Measurements from ENCODE around the gene RNF26.

Gene RNF26

DNA sequence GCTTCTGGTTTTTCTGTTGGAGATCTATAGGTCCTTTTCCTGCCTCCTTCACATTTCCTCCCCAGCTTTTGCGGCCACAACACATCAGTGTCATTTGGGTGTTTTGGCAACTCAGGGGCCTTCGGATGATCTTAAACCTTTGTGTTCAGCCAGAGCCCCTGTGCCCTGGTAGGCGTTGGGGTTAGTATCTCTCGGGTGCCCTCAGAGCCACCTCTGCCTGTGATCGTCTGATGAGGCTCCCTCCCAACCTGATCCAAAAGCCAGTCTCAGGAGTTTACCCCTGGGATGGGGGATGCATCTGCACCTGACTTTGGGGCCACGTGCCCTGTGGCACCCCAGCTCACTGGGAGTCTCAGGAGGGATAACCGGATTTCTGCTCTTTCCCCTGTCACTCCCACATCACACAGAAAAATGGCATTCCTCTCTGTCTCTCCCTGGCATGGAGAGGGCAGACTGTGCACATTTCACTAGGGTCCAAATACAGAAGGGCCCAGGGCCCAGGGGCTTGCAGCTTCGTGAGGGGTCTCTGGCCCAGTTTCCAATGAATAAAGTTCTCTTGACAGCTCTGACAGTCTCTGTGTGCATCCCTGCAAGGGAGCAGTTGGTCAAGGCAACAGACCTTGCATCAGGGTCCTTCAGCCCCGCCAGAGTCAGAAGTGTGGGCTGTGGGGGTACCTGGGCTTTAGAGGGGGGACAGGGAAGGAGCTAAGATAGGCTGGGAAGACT, 2.6 kb downstream of the RNF26 start:
- no peak for DNase-seq

GRCh38 chr11:119337581-119338317, 3.4 kb downstream of the RNF26 start:
- no peak for DNase-seq

GRCh38 chr11:119338318-119338890, 4.1 kb downstream of the RNF26 start:
- peak; percentile 75 to 84 (median 79) for DNase-seq

GRCh38 chr11:119338965-119339588, 4.8 kb downstream of the RNF26 start:
- no peak for DNase-seq

- peak; percentile 61 to 88 (median 70) for DNase-seq
Observed at GRCh38 chr11:119339589-119340334, 5.4 kb downstream of the RNF26 start.

- DNase-seq: no peak
Observed at GRCh38 chr11:119340335-119341221, 6.3 kb downstream of the RNF26 start, which contains the start of gene C1QTNF5. Gene C1QTNF5, minus strand, starts transcription at chr11:119340883. Its CDS starts 486 bp downstream, at chr11:119340397.

- DNase-seq: peak in 1 of 3 donors; percentile 38
Observed at GRCh38 chr11:119341222-119342022, 7.1 kb downstream of the RNF26 start.

DNA sequence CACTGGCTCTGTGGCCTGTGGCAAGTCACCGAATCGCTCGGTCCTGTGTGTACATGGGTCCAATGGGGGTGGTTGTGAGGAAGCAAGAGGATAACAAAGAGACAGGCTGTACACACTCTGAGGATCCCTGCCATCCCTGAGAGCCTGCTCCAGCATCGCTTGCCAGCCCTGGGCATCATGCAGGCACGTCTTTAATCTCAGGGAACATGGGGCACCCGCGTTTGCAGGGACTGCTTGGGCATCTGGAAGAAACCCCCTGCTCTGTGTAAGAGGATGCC, 7.6 kb downstream of the RNF26 start:
- DNase-seq: no peak

DNA sequence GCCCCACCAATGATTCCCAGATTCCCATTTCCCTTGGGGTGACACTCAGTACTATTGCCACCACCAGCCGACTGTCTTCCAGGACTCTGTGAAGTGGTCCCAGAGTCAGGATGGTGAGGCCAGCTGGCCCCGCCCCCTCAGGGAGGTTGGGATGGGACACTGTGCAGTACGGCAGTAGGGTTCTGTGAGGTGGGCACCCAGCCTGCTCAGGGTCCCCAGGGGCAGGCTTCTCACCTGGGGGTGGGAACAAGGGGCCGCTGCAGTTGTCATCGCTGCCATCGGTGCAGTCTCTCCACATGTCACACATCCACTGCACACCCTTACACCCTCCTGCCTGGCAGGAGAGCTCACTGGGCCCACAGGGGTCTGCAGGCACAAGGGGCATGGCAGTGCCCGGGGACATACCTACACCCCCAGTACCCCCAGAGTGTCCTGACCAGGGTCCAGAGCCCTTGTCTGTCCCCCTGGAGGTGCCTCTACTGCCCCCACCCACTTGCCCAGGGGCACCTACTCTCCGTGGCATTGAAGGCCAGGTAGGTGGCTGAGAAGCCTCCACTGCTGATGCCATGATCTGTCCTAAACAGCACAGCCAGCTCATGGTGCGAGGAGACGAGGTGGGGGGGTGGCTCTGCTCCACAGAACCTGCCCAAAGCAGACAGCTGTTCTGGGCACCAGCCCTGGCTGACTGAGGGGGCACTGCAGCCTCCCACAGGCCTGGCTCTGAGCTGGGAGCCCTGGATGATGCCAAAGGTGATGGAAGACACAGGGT, 8.2 kb downstream of the RNF26 start:
- DNase-seq: no peak

DNA sequence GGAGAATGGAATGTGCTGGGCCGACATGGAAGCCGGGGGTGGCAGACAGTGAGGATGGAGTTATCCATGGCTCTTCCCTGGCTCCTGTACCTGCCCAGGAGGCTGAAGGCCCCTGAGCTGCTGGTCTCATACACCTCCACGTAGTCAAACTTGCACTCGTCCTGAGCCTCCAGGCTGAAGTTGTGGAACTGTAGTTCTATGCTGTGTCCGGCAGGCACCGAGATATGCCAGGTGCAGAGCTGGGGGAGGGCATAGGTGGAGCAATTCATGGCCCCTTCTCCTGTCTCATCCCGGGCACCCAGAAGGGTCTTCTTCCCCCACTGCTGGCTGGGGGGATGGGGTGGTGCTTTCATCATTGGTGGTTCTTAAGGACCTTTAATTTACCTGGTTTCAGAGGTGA, 9.4 kb downstream of the RNF26 start:
- no peak for DNase-seq

DNA sequence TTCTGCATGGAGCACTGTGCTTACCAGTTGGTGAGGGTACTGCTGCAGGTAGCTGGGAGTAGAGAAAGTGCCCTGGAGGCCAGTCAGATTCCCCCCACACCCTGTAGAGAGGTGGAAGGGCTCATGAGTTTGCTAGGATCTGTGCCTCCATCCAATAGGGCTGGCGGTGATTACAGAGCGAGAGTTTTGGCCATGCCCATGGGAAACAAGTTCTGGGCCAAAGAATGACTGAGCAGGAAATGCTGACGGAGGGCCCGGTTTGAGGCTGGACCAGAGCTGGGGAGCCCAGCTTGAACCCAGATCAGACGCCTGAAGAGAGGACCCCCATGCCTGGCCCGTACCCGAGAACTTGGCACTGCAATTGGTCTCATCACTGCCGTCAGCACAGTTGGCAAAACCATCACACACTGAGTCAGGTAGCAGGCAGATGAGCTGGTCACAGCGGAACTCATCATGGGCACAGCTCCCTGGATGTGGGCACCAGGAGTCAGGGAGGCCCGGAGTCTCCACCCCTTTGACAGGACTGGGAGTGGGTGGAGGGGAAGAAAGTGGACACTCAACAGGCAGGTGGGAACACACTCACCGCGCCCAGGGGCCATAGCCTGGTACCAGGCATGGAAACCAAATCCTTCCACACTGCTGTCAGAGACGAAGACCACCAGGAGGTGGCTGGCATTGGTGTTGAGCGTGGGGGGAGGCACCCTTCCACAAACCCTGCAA, 10.1 kb downstream of the RNF26 start:
- no peak for DNase-seq

DNA sequence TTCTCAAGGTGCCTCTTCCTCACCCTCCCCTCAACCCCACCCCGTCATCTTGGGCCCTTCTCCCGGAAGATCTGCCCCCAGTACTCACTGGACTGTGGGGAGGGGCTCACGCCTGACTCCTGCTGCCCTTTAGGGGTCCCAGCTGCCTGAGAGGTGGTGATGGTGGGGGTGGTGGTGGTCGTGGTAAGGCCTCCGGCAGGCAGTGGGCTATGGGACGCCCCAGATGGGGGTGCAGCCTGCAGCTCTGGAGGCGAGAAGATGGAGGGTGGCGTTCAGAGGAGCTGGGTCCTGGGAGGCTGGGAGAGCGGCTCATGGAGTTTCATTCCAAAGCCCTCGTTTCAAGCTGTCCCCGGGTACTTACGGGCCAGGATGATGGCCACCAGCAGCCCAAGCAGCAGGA, 11.4 kb downstream of the RNF26 start:
- DNase-seq: no peak

- no peak for DNase-seq
Observed at GRCh38 chr11:119346605-119347004, 12.3 kb downstream of the RNF26 start, which contains the start of gene MFRP. Gene MFRP, minus strand, starts transcription at chr11:119346705. Its CDS starts 192 bp downstream, at chr11:119346513.

- no peak for DNase-seq
Observed at GRCh38 chr11:119347242-119347641, 12.9 kb downstream of the RNF26 start.

- DNase-seq: no peak
Observed at GRCh38 chr11:119347940-119348605, 13.7 kb downstream of the RNF26 start.

- no peak for DNase-seq
Observed at GRCh38 chr11:119350302-119350701, 16.0 kb downstream of the RNF26 start.

- no peak for DNase-seq
Observed at GRCh38 chr11:119351232-119351631, 16.9 kb downstream of the RNF26 start.

DNA sequence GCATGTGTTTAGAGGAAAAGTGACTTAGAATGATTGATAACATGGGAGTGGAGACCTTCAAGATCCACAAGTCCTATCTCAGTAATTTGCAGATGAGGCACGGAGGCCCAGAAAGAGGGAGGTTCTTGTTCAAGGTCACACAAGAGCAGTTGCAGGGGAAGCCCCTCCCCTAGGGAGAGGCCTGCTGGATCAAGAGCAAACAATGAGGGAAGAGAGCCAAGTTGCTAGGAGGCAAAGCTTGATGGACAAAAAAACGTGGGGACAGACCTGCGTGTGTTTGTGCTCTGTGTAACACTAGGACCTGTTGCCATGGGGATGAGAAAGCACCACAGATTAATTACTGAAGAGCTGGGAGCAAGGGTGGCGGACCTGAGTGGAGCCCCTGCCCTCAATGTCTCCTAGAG, 18.5 kb downstream of the RNF26 start:
- DNase-seq: no peak

Data from suppressor macrophage treated with lipopolysaccharide for 1 hour (primary cell).